NOMO-1 treated with DMSO at 0.1 percent for 48 hours (cell line): ENCODE measurements around the gene TMEM212.
"Not testable (repeated sequence)": the region's sequence is repeated elsewhere in the genome, so short reads cannot be mapped to it uniquely, and the experiment has no call there.

Source experiments
- DNase-seq: peaks from one replicate; lab custom pipeline; 2025; ENCODE audit not compliant: unreplicated experiment; lab: John Stamatoyannopoulos, UW

The TMEM212 gene

GRCh38 chr3:171883893-171884279, 40.7 kb downstream of the TMEM212 start:
- DNase-seq = no peak

GRCh38 chr3:171888466-171888865, 45.3 kb downstream of the TMEM212 start:
- DNase-seq = no peak

DNA sequence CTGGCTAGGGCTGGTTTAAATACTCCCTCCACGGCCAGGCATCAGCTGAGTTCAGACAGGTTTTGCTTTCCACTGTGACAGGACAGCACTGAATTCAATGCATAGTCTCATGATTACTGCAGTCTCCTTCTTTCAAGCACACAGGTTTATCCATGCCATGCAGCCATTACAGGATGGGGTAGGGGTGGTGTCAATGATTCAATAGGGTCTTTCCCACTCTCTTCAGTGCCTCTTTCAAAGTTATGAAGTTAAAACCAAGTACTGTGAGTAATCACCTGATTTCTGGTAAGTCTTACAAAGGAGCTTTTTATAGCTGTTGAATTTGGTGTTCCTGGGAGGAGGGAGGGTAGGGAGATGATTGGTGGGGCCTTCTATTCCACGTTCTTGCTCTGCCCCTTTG, 47.2 kb downstream of the TMEM212 start:
- DNase-seq = no peak

- DNase-seq = no peak
Measured at GRCh38 chr3:171892457-171892856, 49.3 kb downstream of the TMEM212 start.

- DNase-seq = no peak
Measured at GRCh38 chr3:171895291-171895690, 52.1 kb downstream of the TMEM212 start.

DNA sequence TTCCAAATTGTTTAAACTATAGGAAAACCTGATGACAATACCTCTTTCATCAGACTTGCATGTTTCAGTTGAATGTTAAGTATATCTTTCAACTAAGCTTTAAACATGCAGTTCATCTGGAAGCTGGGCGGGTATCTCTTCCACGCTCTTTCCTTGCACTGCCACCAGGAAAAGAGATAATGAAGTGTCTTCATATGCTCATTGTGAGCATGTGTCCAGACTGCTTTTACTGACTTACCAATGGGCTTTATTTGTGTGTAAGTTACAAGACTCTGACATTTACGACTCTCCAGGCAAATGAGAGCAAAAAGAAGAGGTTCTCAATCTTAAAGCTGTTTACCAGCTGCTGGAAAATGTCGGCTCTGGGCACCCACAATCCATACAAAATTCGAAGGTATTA, 52.8 kb downstream of the TMEM212 start:
- DNase-seq = no peak

- DNase-seq = no peak
Measured at GRCh38 chr3:171896316-171896715, 53.2 kb downstream of the TMEM212 start.

GRCh38 chr3:171898192-171898591, 55.0 kb downstream of the TMEM212 start:
- no peak for DNase-seq

DNA sequence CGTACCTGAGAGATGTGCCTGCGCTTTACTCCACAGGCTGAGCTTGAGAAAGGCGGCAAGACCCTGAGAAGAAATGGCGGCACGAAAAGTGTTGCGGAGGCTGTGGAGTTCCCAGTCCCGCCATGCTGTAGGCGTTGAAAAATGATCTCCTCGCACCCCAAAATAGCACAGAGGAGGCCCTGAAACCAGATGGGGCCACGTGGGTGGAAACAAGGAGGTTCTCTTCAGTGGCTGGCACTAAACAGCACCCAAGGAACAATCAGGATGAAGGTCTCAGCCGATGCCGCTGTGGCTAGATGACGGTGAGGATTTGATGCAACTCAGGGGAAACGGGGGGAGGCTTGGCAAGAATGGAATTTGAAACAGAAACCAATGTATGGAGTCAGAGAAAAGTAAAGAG, 57.3 kb downstream of the TMEM212 start:
- no peak for DNase-seq

DNA sequence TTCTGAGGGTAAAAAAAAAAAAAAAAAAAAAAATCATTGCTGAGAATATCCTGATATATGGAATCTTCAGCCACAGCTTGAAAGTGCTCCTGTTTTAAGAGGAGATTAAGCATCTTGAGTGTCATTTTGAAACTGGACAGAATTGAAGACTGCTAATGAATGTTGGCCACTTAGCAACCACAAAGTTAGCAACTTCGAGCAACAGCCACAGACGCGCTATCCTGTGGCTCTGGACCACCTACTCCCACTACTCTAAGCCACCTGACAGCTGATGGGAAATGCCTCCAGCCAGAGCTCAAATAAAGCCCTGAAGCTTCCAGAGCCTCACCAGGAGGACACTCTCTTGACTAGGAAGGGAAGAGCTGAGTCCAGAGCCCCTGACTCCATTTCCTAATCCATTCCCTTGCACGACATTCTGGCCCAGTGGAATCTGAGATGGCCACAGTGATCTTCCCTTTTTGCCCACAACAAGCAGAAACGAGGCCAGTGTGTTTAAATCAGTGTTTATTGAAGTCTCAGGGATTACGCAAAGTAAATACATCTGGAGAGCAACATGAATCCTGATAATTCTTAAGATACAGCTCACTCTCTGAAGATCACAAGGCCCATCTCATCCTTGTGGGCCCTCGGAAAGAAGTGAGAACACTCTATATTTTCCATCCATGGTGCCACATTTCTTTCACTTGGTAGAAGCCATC, 58.6 kb downstream of the TMEM212 start:
- DNase-seq = no peak

DNA sequence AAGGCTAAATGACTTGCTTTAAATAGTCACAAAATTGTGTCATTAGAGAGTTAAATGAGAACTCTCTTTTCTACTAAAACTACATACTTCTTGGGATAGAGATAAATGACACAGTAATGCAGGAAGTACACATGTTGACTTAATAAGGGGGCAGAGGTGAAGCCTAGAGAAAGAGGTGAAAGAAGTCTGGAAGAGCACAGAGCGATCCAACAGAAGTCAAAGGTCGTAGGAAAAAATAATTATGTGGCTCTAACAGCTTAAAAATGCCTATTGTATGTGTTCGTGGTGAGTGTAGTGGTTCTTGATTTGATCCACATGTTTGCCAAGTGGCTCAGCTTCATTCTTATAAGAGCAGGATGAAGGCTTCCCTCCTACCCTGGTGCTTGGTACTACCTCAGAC, 61.7 kb downstream of the TMEM212 start:
- no peak for DNase-seq

- not testable (repeated sequence) for DNase-seq
Measured at GRCh38 chr3:171906503-171906902, 63.4 kb downstream of the TMEM212 start.

- no peak for DNase-seq
Measured at GRCh38 chr3:171906951-171907676, 64.0 kb downstream of the TMEM212 start.

GRCh38 chr3:171907761-171908160, 64.6 kb downstream of the TMEM212 start:
- DNase-seq = no peak

GRCh38 chr3:171908731-171909130, 65.6 kb downstream of the TMEM212 start:
- no peak for DNase-seq
